Suprapubic skin (tissue), 4 donors: ENCODE data around the gene COQ3.

Experiments
- EP300 ChIP-seq: sonication (generic); formaldehyde crosslinking; IDR thresholded peaks from one replicate; pipeline ENCODE4 v1.6.1; 2017; ENCODE audit warnings: antibody characterized with exemption
- POLR2A ChIP-seq, 2 donors: fragments of 450-650 bp; IDR thresholded peaks; one replicate each; pipeline ENCODE4 v1.6.1; 2017; ENCODE audit warnings: antibody characterized with exemption in 2 of 2, mild to moderate bottlenecking in 2 of 2, moderate library complexity in 2 of 2
- POLR2AphosphoS5 ChIP-seq, 3 donors: sonication (generic); formaldehyde crosslinking; IDR thresholded peaks; one replicate each; pipeline ENCODE4 v1.6.1; 2017; ENCODE audit warnings: antibody characterized with exemption in 3 of 3
- TF ChIP-seq, protein P1 (sequence below), 2 donors: fragments of 200-600 bp in 1 of 2; fragments of 450-650 bp in 1 of 2; sonication (generic) in 1 of 2; IDR thresholded peaks; one replicate each; pipeline ENCODE4 v1.5.1; 2016 to 2019; ENCODE audit warnings: antibody characterized with exemption in 2 of 2, mild to moderate bottlenecking in 1 of 2, moderate library complexity in 1 of 2

DNA sequence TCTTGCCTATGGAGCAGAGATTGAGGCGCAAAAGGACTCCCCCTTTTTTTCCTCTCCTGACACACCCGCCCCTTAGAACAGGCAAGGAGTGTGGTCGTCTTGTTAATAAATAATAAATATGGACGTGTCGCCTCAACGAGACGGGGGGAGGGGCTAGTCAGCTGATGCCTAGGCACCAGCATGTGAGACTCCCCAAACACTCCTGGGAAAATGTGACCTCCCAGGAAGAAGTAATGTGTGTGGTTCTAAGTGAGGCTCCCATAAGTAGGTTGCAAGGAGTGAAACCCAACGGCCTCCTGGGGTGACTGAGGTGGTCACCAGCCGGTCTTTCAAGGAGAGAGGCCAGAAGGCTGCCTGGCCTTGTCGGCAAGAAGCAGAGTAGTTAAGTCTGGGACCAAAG lies 43.4 kb downstream of the COQ3 start:
- TF ChIP-seq POLR2AphosphoS5 (IDR thresholded peaks at IDR 0.05) (no peak), EP300 (no peak), POLR2A (IDR thresholded peaks at IDR 0.05) (no peak)
- TF ChIP-seq, protein P1, sequence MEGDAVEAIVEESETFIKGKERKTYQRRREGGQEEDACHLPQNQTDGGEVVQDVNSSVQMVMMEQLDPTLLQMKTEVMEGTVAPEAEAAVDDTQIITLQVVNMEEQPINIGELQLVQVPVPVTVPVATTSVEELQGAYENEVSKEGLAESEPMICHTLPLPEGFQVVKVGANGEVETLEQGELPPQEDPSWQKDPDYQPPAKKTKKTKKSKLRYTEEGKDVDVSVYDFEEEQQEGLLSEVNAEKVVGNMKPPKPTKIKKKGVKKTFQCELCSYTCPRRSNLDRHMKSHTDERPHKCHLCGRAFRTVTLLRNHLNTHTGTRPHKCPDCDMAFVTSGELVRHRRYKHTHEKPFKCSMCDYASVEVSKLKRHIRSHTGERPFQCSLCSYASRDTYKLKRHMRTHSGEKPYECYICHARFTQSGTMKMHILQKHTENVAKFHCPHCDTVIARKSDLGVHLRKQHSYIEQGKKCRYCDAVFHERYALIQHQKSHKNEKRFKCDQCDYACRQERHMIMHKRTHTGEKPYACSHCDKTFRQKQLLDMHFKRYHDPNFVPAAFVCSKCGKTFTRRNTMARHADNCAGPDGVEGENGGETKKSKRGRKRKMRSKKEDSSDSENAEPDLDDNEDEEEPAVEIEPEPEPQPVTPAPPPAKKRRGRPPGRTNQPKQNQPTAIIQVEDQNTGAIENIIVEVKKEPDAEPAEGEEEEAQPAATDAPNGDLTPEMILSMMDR (IDR thresholded peaks at IDR 0.05): no peak
